Right atrium auricular region (tissue), 2 donors: ENCODE results near the gene AOPEP. TPM values are rescaled to one million over a fixed set of nuclear protein-coding genes. Genes with fewer than 3 reads are reported as not detected.

ENCODE experiments used
- DNase-seq: peaks from one replicate; pipeline ENCODE4 v3.0.0-alpha.2; 2019; ENCODE audit warnings: low spot score
- H3K27ac ChIP-seq, 2 donors: fragments of 200-600 bp; sonication (generic); 1 replicate in 1 of 2; 2 replicates in 1 of 2; pipeline ENCODE4 v1.5.1; 2016 to 2019
- H3K27me3 ChIP-seq, 2 donors: fragments of 200-600 bp; sonication (generic); one replicate each; pipeline versions ENCODE4 v1.5.1 to v1.6.0; 2017 to 2019
- H3K36me3 ChIP-seq: fragments of 200-600 bp; sonication (generic); one replicate; pipeline ENCODE4 v1.5.1; 2016
- H3K4me1 ChIP-seq, 2 donors: fragments of 200-600 bp; sonication (generic); one replicate each; pipeline versions ENCODE4 v1.5.1 to v1.6.0; 2017 to 2019
- H3K4me3 ChIP-seq, 2 donors: fragments of 200-600 bp; sonication (generic); 1 replicate in 1 of 2; 2 replicates in 1 of 2; pipeline ENCODE4 v1.5.1; 2017 to 2019; ENCODE audit warnings: mild to moderate bottlenecking in 1 of 2, moderate library complexity in 1 of 2
- H3K9me3 ChIP-seq, 2 donors: fragments of 200-600 bp; sonication (generic); one replicate each; pipeline ENCODE4 v1.5.1; 2019
- total RNA-seq, 2 donors: library from RNA; depleted of rRNA; stranded (reverse); fragments of >200 nt; gene quantifications; one replicate each; pipeline ENCODE4 v1.1.0, GENCODE V29; 2016
- TF ChIP-seq, protein P1 (sequence below), 2 donors: fragments of 200-600 bp; sonication (generic); IDR thresholded peaks; one replicate each; pipeline ENCODE4 v1.5.1; 2019; ENCODE audit warnings: antibody characterized with exemption in 2 of 2

The AOPEP gene
- total RNA-seq, 2 donors from 2014 or later, result 262 to 314 TPM

DNA sequence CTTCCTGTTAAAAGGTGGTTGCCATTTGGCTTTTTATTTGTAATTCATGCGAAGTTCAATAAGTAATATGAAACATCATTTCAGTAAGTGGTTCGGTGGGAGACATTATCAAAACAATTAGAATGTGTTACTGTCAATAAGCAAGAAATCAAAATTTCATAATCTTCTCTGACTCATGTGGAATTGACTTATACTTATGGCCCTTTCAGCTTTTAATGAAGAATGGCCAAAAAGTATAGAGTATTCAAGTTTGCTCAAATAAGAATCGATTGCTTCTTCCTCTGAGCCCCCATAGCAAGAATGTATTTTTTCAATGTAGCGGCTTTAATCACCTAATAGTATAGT, 174.5 kb downstream of the AOPEP start:
- no peak for DNase-seq
- H3K27ac ChIP-seq, result peak overlapping the region; percentile 68 to 80
- no peak overlapping the region for H3K4me3 ChIP-seq

DNA sequence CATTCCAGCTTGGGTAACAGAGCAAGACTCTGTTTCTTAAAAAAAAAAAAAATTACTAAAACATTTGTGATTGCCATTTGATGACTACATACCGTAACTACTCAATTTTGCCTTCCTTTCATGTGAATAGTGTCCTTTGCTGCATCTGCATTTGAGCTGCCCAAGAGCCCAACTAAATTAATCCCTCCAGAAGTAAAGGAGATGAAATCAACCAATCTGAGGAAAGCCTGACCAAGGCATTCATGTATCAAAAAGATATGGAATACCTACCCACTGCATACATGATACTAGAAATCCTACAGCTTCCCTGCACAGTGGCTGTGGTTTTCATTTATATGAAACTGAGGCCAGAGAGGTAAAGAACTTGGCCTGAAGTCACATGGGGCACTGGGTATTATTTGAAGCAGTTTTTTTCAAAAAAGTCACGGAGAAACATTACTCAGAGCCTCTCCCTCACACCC, 177.5 kb downstream of the AOPEP start:
- no peaks in the 10 kb centered on the region for H3K36me3 ChIP-seq
- no peaks in the 10 kb centered on the region for H3K9me3 ChIP-seq
- H3K4me1 ChIP-seq, result peaks cover 0 to 33% of the 10 kb centered on the region in 2 donors
- TF ChIP-seq, protein P1, sequence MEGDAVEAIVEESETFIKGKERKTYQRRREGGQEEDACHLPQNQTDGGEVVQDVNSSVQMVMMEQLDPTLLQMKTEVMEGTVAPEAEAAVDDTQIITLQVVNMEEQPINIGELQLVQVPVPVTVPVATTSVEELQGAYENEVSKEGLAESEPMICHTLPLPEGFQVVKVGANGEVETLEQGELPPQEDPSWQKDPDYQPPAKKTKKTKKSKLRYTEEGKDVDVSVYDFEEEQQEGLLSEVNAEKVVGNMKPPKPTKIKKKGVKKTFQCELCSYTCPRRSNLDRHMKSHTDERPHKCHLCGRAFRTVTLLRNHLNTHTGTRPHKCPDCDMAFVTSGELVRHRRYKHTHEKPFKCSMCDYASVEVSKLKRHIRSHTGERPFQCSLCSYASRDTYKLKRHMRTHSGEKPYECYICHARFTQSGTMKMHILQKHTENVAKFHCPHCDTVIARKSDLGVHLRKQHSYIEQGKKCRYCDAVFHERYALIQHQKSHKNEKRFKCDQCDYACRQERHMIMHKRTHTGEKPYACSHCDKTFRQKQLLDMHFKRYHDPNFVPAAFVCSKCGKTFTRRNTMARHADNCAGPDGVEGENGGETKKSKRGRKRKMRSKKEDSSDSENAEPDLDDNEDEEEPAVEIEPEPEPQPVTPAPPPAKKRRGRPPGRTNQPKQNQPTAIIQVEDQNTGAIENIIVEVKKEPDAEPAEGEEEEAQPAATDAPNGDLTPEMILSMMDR (IDR thresholded peaks at IDR 0.05), result no peak
- H3K27ac ChIP-seq, result no peak overlapping the region
- H3K27me3 ChIP-seq, result no peaks in the 10 kb centered on the region
- DNase-seq, result no peak
- no peak overlapping the region for H3K4me3 ChIP-seq

More for the DNA sequence above, 174.5 kb downstream of the AOPEP start:
- H3K36me3 ChIP-seq, result no peaks in the 10 kb centered on the region
- TF ChIP-seq, protein P1 (IDR thresholded peaks at IDR 0.05), result no peak
- H3K27me3 ChIP-seq, result no peaks in the 10 kb centered on the region
- H3K4me1 ChIP-seq, result peaks cover 0 to 15% of the 10 kb centered on the region in 2 donors
- H3K9me3 ChIP-seq, result no peaks in the 10 kb centered on the region

DNA sequence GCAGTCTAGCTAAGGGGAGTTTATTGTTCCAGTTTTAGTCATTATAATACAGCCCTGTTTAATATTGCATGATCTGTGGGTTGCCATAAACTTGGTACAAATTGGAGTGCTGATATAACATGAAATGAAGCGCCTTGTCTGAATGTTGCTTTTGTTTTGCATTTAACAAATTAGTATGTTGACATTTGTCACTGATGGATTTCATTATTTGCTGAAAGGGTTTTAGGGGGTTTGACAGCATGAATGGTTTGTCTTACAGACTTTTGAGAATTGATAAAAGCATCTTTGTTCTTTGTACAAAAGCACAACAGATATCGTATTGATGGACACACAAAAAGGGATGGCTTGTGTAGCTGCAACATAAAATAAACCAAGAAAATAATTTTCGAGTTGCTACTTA, 178.3 kb downstream of the AOPEP start:
- Histone ChIP-seq H3K9me3 (no peaks in the 10 kb centered on the region), H3K4me3 (no peak overlapping the region), H3K36me3 (no peaks in the 10 kb centered on the region), H3K4me1 (peaks cover 0 to 32% of the 10 kb centered on the region in 2 donors), H3K27ac (no peak overlapping the region), H3K27me3 (no peaks in the 10 kb centered on the region)
- DNase-seq, result no peak
- TF ChIP-seq, protein P1 (IDR thresholded peaks at IDR 0.05), result no peak

DNA sequence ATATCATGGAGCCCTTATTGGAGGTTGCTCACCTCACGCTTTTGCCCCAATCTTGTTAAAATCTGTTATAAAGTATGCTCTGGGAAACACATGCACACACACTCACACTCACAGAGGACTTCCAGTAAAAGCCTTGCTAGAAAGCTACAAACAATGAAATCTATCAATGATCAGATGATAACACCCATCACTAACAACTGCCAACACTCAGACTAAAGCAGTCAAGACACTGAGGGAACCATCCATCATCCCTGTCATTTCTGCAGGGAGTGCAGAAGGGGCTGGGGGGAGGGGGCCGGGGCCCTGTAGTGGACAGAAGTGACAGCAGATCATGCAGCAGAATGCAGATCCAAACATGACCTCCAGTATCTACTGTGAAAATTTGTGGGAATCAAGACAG, 179.1 kb downstream of the AOPEP start:
- TF ChIP-seq, protein P1 (IDR thresholded peaks at IDR 0.05), result no peak
- Histone ChIP-seq H3K27me3 (no peaks in the 10 kb centered on the region), H3K9me3 (no peaks in the 10 kb centered on the region), H3K4me3 (no peak overlapping the region), H3K4me1 (peaks cover 0 to 26% of the 10 kb centered on the region in 2 donors), H3K27ac (no peak overlapping the region), H3K36me3 (no peaks in the 10 kb centered on the region)
- no peak for DNase-seq

DNA sequence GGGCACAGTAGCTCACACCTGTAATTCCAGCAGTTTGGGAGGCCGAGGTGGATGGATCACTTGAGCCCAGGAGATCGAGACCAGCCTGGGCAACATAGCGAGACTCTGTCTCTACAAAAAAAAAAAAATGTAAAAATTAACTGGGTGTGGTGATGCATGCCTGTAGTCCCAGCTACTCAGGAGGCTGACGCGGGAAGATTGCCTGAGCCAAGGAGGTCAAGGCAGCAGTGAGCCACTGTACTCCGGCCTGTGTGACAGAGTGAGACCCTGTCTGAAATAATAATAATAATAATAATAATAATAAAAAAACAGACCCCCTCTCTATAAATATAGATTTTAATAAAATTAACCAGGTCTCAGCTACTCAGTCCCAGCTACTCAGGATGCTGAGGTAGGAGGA, 179.7 kb downstream of the AOPEP start:
- Histone ChIP-seq H3K36me3 (no peaks in the 10 kb centered on the region), H3K4me3 (no peak overlapping the region), H3K27me3 (no peaks in the 10 kb centered on the region), H3K9me3 (no peaks in the 10 kb centered on the region), H3K4me1 (peaks cover 0 to 23% of the 10 kb centered on the region in 2 donors), H3K27ac (no peak overlapping the region)
- no peak for DNase-seq
- TF ChIP-seq, protein P1 (IDR thresholded peaks at IDR 0.05), result no peak

DNA sequence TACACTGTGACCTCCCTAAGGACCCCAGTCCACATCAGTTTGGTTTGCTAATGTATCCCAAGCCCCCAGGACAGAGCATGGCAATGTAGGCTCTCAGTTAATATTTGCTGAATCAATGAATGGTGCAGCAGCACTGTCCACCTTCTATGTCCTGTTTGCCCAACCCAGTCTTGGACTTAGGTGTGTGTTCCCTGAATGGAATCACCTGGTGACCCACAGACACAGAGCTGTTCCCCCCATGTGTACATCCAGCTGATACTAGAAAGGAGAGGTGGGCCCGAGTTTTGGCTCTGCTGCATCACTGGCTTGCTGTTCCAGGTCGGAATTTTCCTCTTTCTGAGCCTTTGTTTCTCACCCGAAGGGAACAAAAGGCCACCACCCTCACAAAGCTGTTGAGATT, 180.2 kb downstream of the AOPEP start:
- Histone ChIP-seq H3K9me3 (no peaks in the 10 kb centered on the region), H3K4me1 (peaks cover 0 to 18% of the 10 kb centered on the region in 2 donors), H3K27ac (no peak overlapping the region), H3K27me3 (no peaks in the 10 kb centered on the region), H3K36me3 (no peaks in the 10 kb centered on the region), H3K4me3 (no peak overlapping the region)
- no peak for DNase-seq
- TF ChIP-seq, protein P1 (IDR thresholded peaks at IDR 0.05), result no peak
